ENCODE results near the gene PIP4K2B.

The PIP4K2B gene

DNA sequence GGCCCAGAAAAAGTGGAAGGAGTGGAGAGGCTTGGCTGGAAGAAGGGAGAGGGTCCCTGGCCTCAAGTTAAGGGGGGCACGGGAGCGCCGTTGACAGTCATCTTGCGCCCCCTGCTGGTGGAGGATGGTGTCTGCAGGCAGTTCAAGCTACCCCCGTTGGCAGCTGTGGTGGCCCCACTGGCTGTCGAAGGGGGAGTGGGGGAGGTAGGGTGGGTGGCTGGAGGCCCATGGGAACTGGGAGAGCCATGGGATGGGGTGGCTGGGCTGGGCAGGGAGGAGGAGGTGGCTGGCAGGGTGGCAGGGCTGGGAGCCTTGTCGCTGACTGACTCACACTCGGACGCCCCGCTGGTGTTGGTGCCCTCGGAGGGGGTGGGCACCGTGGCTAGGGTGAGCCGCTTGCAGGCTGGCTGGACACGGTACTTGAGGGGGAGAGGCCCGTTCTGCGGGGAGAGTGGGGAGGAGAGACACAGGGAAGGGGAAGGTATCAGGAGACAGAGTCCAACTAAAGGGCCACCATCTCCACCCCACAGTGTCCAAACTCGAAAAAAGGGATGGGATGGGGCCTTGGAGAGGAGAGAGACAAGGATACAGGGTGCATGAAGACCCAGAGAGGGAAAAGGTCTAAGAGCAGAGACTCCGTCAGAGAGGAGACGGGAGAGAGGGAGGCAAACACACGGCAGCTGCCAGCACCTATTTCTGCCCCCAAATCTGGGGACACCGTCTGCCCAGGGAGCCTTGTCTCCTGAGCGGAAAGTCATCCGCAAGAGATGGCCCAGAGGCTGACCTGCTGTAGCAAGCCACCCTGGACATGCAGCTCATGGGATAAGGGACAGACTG lies 64.0 kb downstream of the PIP4K2B start:
- Mint-ChIP-seq H3K27ac (peak overlapping the region in 1 of 3 experiments; percentile 73), H3K9me3 (no peaks in the 10 kb centered on the region), H3K27me3 (ENCODE audit: low read depth) (no peaks in the 10 kb centered on the region), H3K4me1 (peaks cover 50% of the 10 kb centered on the region), H3K36me3 (ENCODE audit: low read depth) (peaks cover 38% of the 10 kb centered on the region), H3K4me3 (peak overlapping the region in 1 of 3 experiments; percentile 20)
- TF ChIP-seq, protein P1, sequence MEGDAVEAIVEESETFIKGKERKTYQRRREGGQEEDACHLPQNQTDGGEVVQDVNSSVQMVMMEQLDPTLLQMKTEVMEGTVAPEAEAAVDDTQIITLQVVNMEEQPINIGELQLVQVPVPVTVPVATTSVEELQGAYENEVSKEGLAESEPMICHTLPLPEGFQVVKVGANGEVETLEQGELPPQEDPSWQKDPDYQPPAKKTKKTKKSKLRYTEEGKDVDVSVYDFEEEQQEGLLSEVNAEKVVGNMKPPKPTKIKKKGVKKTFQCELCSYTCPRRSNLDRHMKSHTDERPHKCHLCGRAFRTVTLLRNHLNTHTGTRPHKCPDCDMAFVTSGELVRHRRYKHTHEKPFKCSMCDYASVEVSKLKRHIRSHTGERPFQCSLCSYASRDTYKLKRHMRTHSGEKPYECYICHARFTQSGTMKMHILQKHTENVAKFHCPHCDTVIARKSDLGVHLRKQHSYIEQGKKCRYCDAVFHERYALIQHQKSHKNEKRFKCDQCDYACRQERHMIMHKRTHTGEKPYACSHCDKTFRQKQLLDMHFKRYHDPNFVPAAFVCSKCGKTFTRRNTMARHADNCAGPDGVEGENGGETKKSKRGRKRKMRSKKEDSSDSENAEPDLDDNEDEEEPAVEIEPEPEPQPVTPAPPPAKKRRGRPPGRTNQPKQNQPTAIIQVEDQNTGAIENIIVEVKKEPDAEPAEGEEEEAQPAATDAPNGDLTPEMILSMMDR (IDR thresholded peaks at IDR 0.05; ENCODE audit: unreplicated experiment in 3 of 3), result peak; percentile 79 to 85 (median 83)

DNA sequence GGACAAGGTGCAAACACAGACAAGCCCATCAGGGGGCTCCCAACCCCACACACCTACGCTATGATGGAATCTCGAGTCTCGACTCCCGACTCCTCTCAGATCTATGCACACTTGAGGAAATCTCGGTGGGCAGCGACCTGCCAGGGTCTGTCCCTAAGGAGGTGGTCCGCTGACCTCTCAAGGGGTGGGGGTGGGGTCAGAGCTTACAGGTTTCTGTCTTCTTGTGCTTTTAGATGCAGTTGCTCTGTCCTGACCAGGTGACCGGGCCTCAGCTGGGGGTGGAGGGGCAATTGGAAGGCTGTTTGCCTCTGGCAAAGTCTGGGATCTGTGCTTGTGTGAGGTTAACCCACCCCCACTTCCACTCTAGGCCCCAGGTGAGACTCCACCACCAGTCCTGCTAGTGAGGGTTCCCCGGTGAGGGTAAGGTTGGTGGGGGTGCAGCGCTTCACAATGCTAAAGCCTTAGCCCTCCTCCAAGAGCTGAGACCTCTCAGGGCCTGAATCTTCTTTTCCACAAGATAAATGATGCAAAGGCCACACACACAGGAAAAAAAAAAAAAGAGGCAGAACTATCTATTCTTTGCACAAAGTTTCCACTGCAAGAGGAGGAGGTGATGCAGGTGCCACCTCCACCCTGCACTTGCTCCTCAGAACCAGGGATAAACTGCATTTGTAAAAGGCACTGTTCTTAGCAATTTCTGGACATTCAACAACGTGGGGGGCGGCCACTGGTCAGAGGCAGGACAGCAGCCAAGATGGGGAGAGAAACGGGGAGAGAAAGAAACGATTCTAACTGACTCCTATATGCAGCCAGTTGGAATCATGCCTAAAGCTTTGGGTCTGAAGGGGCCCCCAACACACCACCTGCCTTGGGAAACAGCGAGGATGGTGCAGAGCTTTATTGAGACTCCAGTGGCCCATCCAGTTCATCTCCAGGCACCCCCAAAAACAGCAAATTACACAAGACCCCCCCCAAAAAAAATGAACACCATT lies 65.1 kb downstream of the PIP4K2B start:
- peak overlapping the region; percentile 38 to 73 (median 50) for H3K27ac Mint-ChIP-seq
- H3K36me3 Mint-ChIP-seq (ENCODE audit: low read depth), result peaks cover 38% of the 10 kb centered on the region
- H3K4me3 Mint-ChIP-seq, result peak overlapping the region in 1 of 3 experiments; percentile 22
- TF ChIP-seq, protein P1 (IDR thresholded peaks at IDR 0.05; ENCODE audit: unreplicated experiment in 3 of 3), result peak in 1 of 3 experiments; percentile 23
- H3K9me3 Mint-ChIP-seq, result no peaks in the 10 kb centered on the region
- H3K27me3 Mint-ChIP-seq (ENCODE audit: low read depth), result no peaks in the 10 kb centered on the region
- peaks cover 54% of the 10 kb centered on the region for H3K4me1 Mint-ChIP-seq

DNA sequence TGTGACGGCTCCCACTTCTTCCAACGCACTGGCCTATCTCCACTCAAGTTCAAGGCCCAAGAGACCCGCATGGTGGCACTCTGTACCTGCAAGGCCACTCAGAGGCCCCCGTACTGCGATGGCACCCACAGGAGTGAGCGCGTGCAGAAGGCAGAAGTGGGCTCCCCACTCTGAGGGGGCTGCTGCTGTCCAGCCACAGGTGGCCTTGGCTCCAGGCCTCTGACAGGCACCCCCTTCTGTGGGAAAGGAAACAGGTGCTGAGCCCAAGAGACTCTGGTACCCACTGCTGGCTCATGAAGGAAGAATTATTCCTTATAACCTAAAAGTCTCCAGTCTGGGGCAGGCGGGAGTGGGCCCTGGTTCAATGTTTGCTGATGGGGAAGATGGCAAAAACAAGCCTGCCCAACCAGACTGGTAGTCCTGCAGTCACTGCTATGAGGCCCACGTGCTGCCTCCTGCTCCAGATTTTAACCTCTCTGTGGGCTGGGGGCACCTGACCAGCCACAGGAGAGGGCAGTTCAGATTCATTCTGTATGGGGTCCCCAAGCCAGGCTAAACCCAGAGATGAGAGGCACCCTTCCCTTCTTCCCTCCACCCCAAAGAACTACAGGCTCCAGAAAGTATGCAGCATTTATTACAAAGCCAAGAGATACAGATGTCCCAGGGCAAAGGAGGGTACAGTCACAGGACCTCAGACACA lies 65.9 kb downstream of the PIP4K2B start:
- Mint-ChIP-seq H3K4me1 (peaks cover 57% of the 10 kb centered on the region), H3K4me3 (no peak overlapping the region), H3K9me3 (no peaks in the 10 kb centered on the region), H3K27ac (peak overlapping the region in 2 of 3 experiments; percentile 50 to 73), H3K27me3 (ENCODE audit: low read depth) (no peaks in the 10 kb centered on the region), H3K36me3 (ENCODE audit: low read depth) (peaks cover 33% of the 10 kb centered on the region)
- TF ChIP-seq, protein P1 (IDR thresholded peaks at IDR 0.05; ENCODE audit: unreplicated experiment in 3 of 3), result peak in 1 of 3 experiments; percentile 14

DNA sequence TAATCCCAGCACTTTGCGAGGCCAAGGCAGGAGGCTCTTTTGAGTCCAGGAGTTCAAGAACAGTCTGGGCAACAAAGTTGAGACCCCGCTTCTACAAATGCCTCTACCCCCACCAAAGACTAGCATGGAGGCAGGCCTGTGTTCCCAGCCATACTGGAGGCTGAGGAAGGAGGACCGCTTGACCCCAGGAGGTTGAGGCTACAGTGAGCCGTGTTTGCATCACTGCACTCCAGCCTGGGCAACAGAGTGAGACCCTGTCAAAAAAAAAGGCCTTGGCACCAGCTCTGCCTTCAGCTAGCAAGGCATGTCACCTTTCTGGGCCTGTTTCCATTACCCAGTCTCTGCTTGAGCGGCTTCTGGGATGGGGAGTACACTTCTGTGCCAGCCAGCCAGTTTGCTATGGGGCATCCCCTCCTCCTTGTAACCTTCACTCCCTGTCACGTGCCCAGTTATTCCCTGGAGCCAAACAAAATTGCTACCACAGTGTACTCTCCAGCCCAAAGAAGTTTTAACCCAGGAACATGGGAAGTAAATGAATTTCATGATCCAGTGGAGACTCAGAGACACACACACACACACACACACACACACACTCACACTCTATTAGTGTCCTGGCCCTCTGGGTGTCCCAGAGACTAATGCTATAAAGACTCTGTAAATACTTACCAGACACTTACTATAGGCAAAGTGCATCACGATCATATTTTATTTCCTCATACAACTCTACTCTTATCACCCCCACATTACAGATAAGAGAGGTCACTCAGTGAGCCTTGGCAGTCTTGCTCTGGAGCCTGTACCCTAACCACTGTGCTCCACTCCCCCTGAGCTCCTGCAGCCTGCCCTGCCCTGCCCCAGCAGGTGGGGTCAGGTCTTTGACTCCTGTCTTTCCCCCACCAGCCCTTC lies 66.7 kb downstream of the PIP4K2B start:
- peaks cover 34% of the 10 kb centered on the region for H3K36me3 Mint-ChIP-seq (ENCODE audit: low read depth)
- TF ChIP-seq, protein P1 (IDR thresholded peaks at IDR 0.05; ENCODE audit: unreplicated experiment in 3 of 3), result no peak
- peaks cover 64% of the 10 kb centered on the region for H3K4me1 Mint-ChIP-seq
- H3K9me3 Mint-ChIP-seq, result no peaks in the 10 kb centered on the region
- peak overlapping the region; percentile 54 to 94 (median 91) for H3K4me3 Mint-ChIP-seq
- H3K27ac Mint-ChIP-seq, result peak overlapping the region; percentile 39 to 84 (median 71)
- H3K27me3 Mint-ChIP-seq (ENCODE audit: low read depth), result no peaks in the 10 kb centered on the region
